GM19324 (cell line): ENCODE data around the gene APP.

Experiments used
- ATAC-seq: cut with Tn5 transposase; IDR thresholded peaks from one replicate; pipeline ENCODE4 v1.9.1; 2021; ENCODE audit warnings: mild to moderate bottlenecking, moderate library complexity; ENCODE audit not compliant: unreplicated experiment, low FRiP score

Gene APP

GRCh38 chr21:25960402-25960801, 210.2 kb downstream of the APP start:
- ATAC-seq, result no peak

DNA sequence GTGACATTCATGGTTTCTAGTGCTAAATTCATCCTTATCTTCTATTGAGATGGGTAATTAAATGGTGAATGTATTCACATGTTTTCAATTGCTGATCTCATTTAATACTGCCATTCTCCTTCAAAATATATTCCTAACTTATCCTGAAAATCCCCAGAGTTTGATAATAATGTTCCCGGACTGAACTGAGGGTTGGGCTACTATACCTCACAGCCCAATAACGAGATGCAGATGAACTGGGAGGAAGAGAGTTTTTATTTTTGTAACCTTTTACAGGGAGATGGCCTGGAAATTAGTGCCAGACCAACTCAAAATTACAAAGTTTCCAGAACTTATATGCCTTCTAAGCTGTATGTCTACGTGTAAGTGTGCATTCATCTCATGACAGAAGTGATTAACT, 210.8 kb downstream of the APP start:
- ATAC-seq, result no peak

- no peak for ATAC-seq
These were observed 213.4 kb downstream of the APP start for GRCh38 chr21:25956993-25957714.

DNA sequence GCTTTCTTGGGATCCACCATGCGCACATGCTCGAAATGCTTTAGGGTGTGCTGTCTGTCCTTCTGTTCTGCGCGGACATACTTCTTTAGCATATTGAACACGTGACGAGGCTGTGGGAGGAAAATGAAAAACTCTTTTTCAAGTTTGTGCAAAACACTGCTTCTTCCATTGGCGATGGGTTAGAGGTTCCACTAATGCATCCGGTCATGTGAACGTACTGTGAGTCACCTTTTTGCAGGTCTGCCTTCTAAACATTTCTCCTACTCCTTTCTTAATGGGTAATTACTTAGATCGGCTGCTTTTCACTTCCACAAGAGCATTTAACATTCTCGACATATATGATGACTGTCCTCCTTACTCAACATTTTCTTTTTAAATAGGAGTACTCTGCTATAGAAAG, 214.9 kb downstream of the APP start:
- no peak for ATAC-seq

DNA sequence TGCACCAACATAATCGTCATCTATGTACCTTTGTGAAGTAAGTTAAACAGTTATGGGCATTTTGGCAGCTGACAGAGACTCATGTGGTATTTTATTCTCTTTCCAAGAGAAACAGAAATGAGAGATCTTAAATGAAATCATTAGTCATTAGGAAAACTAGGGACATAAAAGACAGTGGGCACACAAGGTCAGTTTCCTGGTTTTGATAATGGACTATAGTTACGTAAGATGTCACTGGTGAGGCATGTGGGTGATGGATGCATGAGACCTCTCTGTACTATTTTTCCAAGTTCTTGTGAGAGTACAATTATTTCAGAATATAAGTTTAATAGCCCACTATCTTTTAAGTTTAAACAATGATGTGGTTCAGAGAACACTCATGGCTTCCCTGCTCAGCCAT, 216.9 kb downstream of the APP start:
- no peak for ATAC-seq

GRCh38 chr21:25953196-25953595, 217.4 kb downstream of the APP start:
- no peak for ATAC-seq

DNA sequence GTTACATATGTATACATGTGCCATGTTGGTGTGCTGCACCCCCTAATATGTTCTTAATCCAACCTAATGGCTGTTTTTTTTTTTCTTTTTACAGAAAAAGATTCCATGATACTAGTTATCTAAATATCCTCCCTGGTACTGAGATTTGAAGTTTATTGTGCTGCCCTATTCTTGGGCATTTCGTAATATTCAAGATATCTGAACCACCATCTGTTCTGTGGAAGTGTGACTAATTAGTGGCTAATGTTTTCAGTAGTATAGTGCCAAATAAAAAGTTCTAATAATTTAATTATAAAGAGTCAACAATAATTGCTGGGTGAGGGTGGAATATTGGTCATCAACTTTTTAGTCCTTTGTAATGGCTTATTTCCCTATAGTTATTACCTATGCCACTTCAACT, 218.3 kb downstream of the APP start:
- no peak for ATAC-seq

GRCh38 chr21:25949701-25950100, 220.9 kb downstream of the APP start:
- no peak for ATAC-seq

GRCh38 chr21:25944672-25945213, 225.8 kb downstream of the APP start:
- ATAC-seq, result no peak

DNA sequence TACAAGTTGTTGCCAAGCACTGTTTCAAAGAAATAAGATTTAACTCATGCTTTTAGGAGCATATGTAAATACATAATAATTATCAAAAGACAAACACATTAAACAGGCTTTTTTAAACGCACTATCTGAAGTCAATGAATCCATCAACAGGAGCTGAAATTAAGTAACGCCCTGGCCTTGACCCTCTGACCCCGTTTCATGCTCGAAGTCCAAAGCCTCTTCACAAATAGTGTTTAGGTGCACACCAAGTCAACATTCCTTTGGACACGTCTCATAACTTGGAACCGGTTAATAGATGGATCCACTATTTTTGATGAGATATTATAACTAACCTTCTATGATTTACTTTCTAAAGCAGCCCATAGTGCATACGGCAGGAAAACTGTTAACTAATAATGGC, 226.5 kb downstream of the APP start:
- no peak for ATAC-seq

DNA sequence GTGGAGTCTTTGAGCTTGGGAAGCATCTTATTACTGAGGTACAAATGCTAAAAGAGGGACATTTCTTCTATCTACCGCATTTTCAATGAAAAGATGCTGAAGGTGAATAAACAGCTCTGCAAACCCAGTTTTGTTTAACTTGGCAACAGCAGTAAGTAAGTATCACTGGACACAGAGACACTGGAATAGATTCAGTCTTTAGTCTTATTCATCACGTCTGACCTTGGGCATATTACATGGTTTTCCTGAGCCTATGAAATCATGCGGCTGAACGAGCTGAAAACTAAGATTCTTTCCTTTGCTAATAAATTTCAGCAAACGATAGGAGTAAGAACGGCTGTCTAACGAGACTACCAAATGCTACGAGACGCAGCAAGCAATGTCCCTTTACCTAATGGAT, 228.4 kb downstream of the APP start:
- ATAC-seq, result no peak

DNA sequence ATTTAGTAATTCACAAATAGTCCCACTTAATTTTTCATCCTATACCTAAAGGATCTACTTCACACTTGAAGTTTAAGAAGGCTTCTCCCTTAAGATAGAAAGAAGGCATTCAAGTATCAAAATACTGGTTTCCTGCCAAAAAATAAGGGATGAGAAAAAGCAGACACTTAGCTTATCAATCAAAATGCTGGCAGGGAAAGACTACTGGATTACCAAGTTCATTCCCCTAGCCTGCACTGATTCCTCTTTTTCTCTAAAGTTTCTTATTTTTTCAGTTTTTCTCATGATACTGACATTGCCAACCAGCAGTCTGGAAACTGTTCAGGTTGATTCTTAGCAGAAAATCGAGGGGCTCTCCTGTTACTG, 231.2 kb downstream of the APP start:
- no peak for ATAC-seq

- no peak for ATAC-seq
These were observed 231.7 kb downstream of the APP start for GRCh38 chr21:25938658-25939395.

DNA sequence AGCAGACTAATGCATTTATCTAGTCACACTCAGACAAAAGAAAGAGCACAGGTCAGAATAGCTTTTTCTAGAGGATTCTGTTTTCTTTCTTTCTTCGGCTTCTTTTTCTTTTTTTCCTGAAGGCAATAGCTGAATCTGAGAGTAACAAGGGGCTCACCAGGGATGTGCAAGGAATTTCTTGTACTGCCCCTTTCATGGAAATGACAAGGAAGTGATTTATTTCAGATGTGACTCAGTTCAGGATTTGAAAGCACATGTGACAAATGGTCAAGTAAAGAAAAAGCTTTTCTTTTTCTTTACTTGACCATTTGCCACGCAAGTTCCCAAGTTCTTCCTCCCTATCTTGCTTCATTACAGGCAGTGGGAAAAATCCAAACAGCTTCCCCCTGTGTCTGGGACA, 233.8 kb downstream of the APP start:
- no peak for ATAC-seq

DNA sequence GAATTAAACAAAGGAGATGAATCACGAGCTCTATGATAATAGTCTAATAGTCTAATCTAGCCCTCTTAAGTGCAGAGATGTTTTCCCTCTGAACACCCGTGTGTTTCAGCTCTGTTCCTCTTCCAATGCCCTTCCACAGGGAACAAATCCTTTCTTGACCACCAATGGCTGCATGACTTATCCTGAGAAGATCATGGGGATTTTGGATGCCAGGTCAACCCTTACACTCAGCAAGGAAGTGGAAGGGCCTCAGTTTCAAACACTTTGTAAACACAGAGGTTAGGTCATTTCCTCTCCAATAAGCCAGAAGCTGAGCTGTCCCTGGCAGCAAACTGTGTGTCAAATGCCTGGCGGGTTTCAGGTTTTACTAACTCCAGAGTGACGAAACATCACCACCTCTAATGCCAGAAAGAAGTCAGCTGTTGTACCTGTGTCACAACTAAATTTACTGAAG, 235.8 kb downstream of the APP start:
- ATAC-seq, result no peak

GRCh38 chr21:25934130-25934529, 236.4 kb downstream of the APP start:
- no peak for ATAC-seq

DNA sequence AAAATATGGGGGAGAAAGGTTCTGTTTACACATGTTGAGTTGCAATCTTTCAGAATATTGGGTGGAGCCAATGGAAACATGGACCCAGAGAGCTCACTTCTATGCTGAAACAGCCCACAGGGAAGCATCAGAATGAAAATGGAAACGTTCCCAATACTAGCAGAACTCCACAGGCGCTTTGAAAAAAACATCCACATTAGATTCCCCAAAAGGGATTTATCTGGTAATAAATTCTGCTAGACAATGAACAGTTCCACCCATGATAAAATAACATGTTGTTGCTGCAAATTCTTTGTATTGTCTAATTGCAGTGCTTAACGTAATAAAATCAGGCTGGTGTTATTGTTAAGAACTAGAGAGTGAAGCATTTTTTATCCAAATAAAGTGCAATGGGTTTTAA, 238.8 kb downstream of the APP start:
- no peak for ATAC-seq

DNA sequence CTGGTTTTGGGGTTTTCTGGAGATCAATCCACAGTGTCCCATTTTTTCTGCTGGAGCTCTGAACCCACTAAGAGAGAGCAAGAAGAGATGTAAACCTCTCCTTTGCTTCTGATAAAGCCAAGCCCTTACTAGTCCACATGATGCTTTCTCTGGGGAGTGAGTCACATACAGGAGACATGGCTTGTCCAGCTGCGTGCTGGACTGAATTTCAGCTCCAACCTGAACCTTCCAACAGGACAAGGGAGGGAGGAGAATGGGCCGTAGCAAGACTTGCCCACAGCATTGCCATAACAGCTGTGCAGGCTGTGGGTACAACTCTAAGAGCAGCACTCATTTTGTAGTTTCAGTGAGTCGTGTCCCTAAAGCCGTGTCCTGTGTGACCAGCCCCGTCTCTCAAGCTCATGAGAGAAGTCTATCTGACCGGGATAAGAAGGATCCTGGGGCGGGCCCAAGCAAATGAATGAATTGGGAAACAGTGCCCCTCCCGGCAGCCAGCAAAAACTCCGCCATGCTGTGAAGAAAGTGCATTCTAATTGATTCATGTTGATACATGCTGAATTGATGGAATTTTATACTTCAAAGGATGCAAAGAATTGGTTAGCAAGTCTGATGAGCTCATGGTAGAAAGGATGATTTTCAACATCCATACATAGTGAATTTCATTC, 240.6 kb downstream of the APP start:
- ATAC-seq, result no peak

DNA sequence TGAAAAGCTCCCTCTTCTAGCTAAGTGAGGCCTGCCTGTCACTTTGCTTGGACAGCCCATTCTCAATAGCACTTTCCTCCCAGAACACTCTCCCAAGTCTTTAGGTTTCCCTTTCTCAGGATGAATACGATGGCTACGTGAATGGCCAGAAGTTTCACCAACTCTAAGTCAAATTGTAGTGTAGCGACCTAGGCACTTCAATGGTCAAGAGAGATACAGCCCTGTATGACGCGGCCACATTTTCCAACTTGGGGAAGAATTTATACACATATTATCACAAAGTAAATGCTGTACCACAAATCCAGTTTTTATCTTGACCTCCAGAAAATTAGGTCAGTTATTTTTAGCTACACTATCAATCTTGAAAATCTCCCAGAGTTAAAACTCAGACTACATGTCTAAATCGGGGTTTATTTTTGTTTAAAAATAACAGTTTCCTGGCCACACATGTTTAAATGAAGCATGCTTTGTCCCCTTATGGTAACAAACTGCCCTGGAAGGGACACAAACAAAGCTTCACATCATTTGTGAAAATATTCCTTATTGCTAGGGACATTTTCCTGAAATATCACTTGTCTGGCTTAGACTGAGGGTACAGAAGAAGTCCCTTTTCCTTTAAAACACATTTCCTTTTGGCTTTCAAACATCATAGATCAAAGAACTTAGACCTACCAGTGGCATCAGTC, 243.2 kb downstream of the APP start:
- no peak for ATAC-seq

DNA sequence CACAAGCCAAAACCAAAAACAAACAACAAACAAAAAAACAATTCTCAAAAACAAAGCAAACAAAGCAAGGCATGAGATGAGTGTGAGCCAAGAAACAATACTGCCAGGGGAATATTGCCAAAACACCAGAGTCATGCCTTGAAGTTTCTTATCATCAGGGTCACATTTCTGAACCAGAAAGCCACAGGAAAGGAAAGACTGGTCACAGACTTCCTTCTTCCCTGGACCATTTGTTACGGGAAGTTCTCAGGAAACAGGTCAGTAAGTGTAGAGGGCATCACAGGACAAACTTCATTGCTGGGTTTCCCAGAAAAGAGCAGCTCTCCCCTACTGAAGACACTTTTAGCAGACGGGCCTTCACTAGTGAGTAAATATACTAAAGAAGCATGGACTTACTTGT, 244.6 kb downstream of the APP start:
- no peak for ATAC-seq
